ENCODE results near the gene MAG. TPM values are rescaled to one million over a fixed set of nuclear protein-coding genes. Genes with fewer than 3 reads are reported as not detected.

The MAG gene
- polyA plus RNA-seq, 4 donors = 0.07 TPM; not detected in 3

DNA sequence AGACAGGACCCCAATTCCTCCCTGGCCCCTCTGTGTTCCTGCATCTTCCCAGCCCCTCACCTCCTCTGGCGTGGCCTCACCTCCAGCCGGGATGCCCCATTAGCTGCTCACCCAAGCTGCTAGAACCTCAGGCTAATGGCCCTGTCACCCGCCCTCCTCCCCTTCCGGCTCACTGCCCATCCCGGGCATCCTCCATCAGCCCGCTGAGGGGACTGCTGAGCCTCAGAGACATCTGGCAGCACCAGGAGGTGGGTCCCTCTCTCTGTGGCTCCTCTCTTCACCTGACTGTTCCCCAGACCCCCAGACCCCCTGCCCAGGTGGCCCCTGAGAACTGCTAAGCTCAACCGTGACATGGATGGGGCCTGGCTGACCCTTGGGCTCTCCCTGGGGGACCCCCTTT, 58.6 kb downstream of the MAG start:
- H3K27ac ChIP-seq (ENCODE audit: low read depth in 1 of 3, low read length in 2 of 3) = no peak overlapping the region
- H3K9me3 ChIP-seq (ENCODE audit: control insufficient read depth in 2 of 2, insufficient read depth in 1 of 2, low read depth in 1 of 2, low read length in 1 of 2) = no peaks in the 10 kb centered on the region
- FAIRE-seq = no peak
- H3K27me3 ChIP-seq (ENCODE audit: control insufficient read depth in 3 of 3, insufficient read depth in 3 of 3, low read length in 3 of 3) = peaks cover 0 to 8% (median 0%) of the 10 kb centered on the region in 3 donors
- no peak overlapping the region for H3K4me3 ChIP-seq (ENCODE audit: low read depth in 1 of 3, low read length in 3 of 3)
- no peaks in the 10 kb centered on the region for H3K4me1 ChIP-seq (ENCODE audit: control insufficient read depth in 3 of 3, insufficient read depth in 2 of 3, low read depth in 1 of 3, low read length in 2 of 3)
- 77 to 88% (median 82%) methylated on average over 7 of the region's 7 CpGs for WGBS, 3 donors
- H3K36me3 ChIP-seq (ENCODE audit: control insufficient read depth in 3 of 3, insufficient read depth in 2 of 3, low read depth in 1 of 3, low read length in 3 of 3) = no peaks in the 10 kb centered on the region
- DNase-seq = no peak

DNA sequence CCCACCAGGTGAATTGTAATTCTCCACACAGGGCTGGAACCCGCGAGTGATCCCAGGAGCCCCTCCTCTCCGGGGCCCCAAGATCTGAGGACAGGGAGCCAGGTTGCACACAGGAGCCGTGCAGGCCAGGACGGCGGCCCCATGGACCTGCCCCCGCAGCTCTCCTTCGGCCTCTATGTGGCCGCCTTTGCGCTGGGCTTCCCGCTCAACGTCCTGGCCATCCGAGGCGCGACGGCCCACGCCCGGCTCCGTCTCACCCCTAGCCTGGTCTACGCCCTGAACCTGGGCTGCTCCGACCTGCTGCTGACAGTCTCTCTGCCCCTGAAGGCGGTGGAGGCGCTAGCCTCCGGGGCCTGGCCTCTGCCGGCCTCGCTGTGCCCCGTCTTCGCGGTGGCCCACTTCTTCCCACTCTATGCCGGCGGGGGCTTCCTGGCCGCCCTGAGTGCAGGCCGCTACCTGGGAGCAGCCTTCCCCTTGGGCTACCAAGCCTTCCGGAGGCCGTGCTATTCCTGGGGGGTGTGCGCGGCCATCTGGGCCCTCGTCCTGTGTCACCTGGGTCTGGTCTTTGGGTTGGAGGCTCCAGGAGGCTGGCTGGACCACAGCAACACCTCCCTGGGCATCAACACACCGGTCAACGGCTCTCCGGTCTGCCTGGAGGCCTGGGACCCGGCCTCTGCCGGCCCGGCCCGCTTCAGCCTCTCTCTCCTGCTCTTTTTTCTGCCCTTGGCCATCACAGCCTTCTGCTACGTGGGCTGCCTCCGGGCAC, 59.6 kb downstream of the MAG start:
- Histone ChIP-seq H3K4me3 (ENCODE audit: low read depth in 1 of 3, low read length in 3 of 3) (no peak overlapping the region), H3K27ac (ENCODE audit: low read depth in 1 of 3, low read length in 2 of 3) (no peak overlapping the region), H3K36me3 (ENCODE audit: control insufficient read depth in 3 of 3, insufficient read depth in 2 of 3, low read depth in 1 of 3, low read length in 3 of 3) (no peaks in the 10 kb centered on the region), H3K9me3 (ENCODE audit: control insufficient read depth in 2 of 2, insufficient read depth in 1 of 2, low read depth in 1 of 2, low read length in 1 of 2) (no peaks in the 10 kb centered on the region), H3K4me1 (ENCODE audit: control insufficient read depth in 3 of 3, insufficient read depth in 2 of 3, low read depth in 1 of 3, low read length in 2 of 3) (no peaks in the 10 kb centered on the region), H3K27me3 (ENCODE audit: control insufficient read depth in 3 of 3, insufficient read depth in 3 of 3, low read length in 3 of 3) (peaks cover 0 to 4% (median 0%) of the 10 kb centered on the region in 3 donors)
- FAIRE-seq (no peak), DNase-seq (no peak)
- WGBS, 3 donors = 94 to 95% (median 95%) methylated on average over 34 to 47 of the region's 47 CpGs

DNA sequence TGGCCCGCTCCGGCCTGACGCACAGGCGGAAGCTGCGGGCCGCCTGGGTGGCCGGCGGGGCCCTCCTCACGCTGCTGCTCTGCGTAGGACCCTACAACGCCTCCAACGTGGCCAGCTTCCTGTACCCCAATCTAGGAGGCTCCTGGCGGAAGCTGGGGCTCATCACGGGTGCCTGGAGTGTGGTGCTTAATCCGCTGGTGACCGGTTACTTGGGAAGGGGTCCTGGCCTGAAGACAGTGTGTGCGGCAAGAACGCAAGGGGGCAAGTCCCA, 60.2 kb downstream of the MAG start:
- Histone ChIP-seq H3K4me3 (ENCODE audit: low read depth in 1 of 3, low read length in 3 of 3) (no peak overlapping the region), H3K27ac (ENCODE audit: low read depth in 1 of 3, low read length in 2 of 3) (no peak overlapping the region), H3K4me1 (ENCODE audit: control insufficient read depth in 3 of 3, insufficient read depth in 2 of 3, low read depth in 1 of 3, low read length in 2 of 3) (no peaks in the 10 kb centered on the region), H3K9me3 (ENCODE audit: control insufficient read depth in 2 of 2, insufficient read depth in 1 of 2, low read depth in 1 of 2, low read length in 1 of 2) (no peaks in the 10 kb centered on the region), H3K27me3 (ENCODE audit: control insufficient read depth in 3 of 3, insufficient read depth in 3 of 3, low read length in 3 of 3) (peaks cover 0 to 4% (median 0%) of the 10 kb centered on the region in 3 donors), H3K36me3 (ENCODE audit: control insufficient read depth in 3 of 3, insufficient read depth in 2 of 3, low read depth in 1 of 3, low read length in 3 of 3) (no peaks in the 10 kb centered on the region)
- FAIRE-seq = no peak
- no peak for DNase-seq
- 84 to 91% (median 85%) methylated on average over 18 of the region's 18 CpGs for WGBS, 3 donors

DNA sequence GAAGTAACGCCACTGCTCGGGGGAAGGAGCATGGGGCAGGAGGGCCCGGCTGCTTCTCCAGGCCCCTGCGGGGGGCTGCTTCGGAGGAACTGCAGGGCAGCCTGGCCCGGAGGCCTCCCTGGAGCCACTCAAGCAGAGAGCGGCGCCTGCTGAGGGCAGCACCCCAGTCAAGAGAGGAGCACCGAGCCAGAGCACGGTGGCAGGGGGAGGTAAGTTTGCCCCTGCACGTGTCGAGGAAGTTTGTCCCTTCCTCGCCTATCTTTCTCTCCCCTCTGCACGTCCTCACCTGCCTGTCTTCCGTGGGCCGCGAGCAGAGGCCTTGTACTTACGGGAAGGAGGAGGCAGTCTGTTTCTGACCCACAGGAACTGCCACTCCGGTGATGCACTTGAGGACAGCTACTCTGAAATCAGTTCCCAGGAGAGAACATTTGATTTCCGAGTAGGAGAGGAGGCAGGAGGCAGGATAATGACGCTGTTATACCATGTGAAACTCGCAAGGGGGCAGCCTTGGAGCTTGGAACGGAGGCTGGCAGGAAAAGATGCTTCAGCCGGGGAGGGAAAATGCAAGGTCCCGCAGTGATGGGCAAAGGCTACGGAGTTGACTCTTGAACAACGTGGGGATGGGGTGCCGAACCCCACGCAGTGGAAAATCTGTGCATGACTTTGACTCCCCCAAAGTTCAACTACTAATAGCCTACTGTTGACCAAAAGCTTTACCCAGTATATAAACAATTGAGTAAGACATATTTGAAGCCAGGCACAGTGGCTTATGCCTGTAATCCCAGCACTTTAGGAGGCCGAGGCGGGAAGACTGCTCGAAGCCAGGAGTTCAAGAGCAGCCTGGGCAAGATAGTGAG, 60.7 kb downstream of the MAG start:
- DNase-seq (peak; percentile 75 to 88), FAIRE-seq (no peak)
- Histone ChIP-seq H3K36me3 (ENCODE audit: control insufficient read depth in 3 of 3, insufficient read depth in 2 of 3, low read depth in 1 of 3, low read length in 3 of 3) (no peaks in the 10 kb centered on the region), H3K4me3 (ENCODE audit: low read depth in 1 of 3, low read length in 3 of 3) (no peak overlapping the region), H3K27me3 (ENCODE audit: control insufficient read depth in 3 of 3, insufficient read depth in 3 of 3, low read length in 3 of 3) (peaks cover 0 to 4% (median 0%) of the 10 kb centered on the region in 3 donors), H3K27ac (ENCODE audit: low read depth in 1 of 3, low read length in 2 of 3) (no peak overlapping the region), H3K9me3 (ENCODE audit: control insufficient read depth in 2 of 2, insufficient read depth in 1 of 2, low read depth in 1 of 2, low read length in 1 of 2) (no peaks in the 10 kb centered on the region), H3K4me1 (ENCODE audit: control insufficient read depth in 3 of 3, insufficient read depth in 2 of 3, low read depth in 1 of 3, low read length in 2 of 3) (no peaks in the 10 kb centered on the region)
- WGBS, 3 donors = 33 to 37% (median 35%) methylated on average over 31 to 32 of the region's 32 CpGs

DNA sequence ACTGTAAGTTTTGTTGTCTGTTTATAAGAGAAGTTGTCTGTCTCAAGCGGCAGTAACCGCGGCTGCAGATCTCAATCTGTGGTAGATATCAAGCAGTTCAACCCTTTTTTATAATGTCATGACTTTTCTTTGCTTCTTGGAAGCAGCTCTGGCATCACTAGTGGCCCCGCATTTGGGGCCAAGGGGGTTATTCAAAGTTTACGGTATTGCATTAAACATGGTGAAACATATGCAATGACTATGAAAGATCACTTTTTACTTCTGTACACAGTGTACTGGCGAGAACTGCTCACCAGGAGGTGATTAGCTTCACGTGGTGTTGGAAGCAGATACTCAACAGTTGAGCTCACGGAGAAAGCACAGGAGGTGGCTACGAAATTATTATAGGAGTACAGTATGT, 61.7 kb downstream of the MAG start:
- no peaks in the 10 kb centered on the region for H3K36me3 ChIP-seq (ENCODE audit: control insufficient read depth in 3 of 3, insufficient read depth in 2 of 3, low read depth in 1 of 3, low read length in 3 of 3)
- no peaks in the 10 kb centered on the region for H3K9me3 ChIP-seq (ENCODE audit: control insufficient read depth in 2 of 2, insufficient read depth in 1 of 2, low read depth in 1 of 2, low read length in 1 of 2)
- no peak for DNase-seq
- no peaks in the 10 kb centered on the region for H3K27me3 ChIP-seq (ENCODE audit: control insufficient read depth in 3 of 3, insufficient read depth in 3 of 3, low read length in 3 of 3)
- 69 to 73% (median 73%) methylated on average over 9 of the region's 9 CpGs for WGBS, 3 donors
- H3K4me3 ChIP-seq (ENCODE audit: low read depth in 1 of 3, low read length in 3 of 3) = no peak overlapping the region
- no peaks in the 10 kb centered on the region for H3K4me1 ChIP-seq (ENCODE audit: control insufficient read depth in 3 of 3, insufficient read depth in 2 of 3, low read depth in 1 of 3, low read length in 2 of 3)
- FAIRE-seq = no peak
- H3K27ac ChIP-seq (ENCODE audit: low read depth in 1 of 3, low read length in 2 of 3) = no peak overlapping the region

DNA sequence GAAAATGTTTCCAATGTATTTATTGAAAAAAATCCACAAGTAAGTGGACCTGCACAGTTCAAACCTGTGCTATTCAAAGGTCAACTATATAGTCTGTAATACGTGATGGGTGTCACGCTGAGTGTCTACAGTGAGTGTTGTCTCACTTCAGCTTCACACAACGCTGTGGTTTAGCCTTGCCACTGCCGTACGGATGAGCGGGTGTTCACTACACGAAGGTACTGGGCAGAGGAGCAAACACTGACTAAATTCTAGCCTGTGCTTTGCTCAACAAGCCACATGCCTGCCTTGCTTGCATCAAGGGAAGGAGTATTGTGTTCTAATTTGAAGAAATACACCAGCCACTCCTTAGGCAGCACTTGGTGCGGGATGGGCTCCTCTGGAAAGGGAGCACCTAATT, 62.9 kb downstream of the MAG start:
- Histone ChIP-seq H3K9me3 (ENCODE audit: control insufficient read depth in 2 of 2, insufficient read depth in 1 of 2, low read depth in 1 of 2, low read length in 1 of 2) (no peaks in the 10 kb centered on the region), H3K27me3 (ENCODE audit: control insufficient read depth in 3 of 3, insufficient read depth in 3 of 3, low read length in 3 of 3) (no peaks in the 10 kb centered on the region), H3K4me1 (ENCODE audit: control insufficient read depth in 3 of 3, insufficient read depth in 2 of 3, low read depth in 1 of 3, low read length in 2 of 3) (no peaks in the 10 kb centered on the region), H3K27ac (ENCODE audit: low read depth in 1 of 3, low read length in 2 of 3) (no peak overlapping the region), H3K36me3 (ENCODE audit: control insufficient read depth in 3 of 3, insufficient read depth in 2 of 3, low read depth in 1 of 3, low read length in 3 of 3) (no peaks in the 10 kb centered on the region), H3K4me3 (ENCODE audit: low read depth in 1 of 3, low read length in 3 of 3) (no peak overlapping the region)
- WGBS, 3 donors = 76 to 83% (median 79%) methylated on average over 8 of the region's 8 CpGs
- no peak for FAIRE-seq
- no peak for DNase-seq

DNA sequence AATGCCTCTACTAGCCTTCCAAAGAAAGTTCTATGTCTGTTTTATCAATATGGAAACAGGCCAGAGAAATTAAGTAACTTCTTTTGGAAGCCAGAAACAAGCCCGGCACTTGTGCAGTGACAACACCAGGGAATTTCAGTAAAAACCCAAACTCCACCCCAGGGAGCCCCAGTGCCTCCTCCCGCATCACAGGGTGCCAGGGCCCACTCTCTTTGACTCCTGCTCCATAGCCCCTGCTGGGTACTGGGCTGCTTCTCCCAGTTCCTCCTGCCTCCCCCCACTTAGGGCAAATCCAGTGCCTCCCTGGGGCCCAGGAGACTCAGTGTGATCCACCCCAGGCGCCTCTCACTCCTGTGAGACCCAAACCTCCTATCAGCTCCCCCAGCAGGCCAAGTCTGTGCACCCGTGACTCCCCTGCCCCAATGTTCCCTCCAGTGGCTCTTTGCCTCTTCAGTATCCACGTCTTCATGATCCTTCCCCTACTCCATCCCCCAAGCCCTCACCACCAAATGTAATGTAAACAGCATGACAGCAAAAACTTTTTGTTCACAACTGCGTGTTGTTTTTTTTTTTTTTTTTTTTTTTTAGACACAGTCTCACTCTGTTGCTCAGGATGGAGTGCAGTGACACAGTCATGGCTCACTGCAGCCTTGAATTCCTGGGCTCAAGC, 64.0 kb downstream of the MAG start:
- Histone ChIP-seq H3K27ac (ENCODE audit: low read depth in 1 of 3, low read length in 2 of 3) (peak overlapping the region in 1 of 3 donors; percentile 72), H3K4me1 (ENCODE audit: control insufficient read depth in 3 of 3, insufficient read depth in 2 of 3, low read depth in 1 of 3, low read length in 2 of 3) (no peaks in the 10 kb centered on the region), H3K27me3 (ENCODE audit: control insufficient read depth in 3 of 3, insufficient read depth in 3 of 3, low read length in 3 of 3) (no peaks in the 10 kb centered on the region), H3K9me3 (ENCODE audit: control insufficient read depth in 2 of 2, insufficient read depth in 1 of 2, low read depth in 1 of 2, low read length in 1 of 2) (no peaks in the 10 kb centered on the region), H3K4me3 (ENCODE audit: low read depth in 1 of 3, low read length in 3 of 3) (no peak overlapping the region), H3K36me3 (ENCODE audit: control insufficient read depth in 3 of 3, insufficient read depth in 2 of 3, low read depth in 1 of 3, low read length in 3 of 3) (no peaks in the 10 kb centered on the region)
- WGBS, 3 donors = 57 to 67% (median 63%) methylated on average over 6 of the region's 6 CpGs
- FAIRE-seq (no peak), DNase-seq (no peak)

DNA sequence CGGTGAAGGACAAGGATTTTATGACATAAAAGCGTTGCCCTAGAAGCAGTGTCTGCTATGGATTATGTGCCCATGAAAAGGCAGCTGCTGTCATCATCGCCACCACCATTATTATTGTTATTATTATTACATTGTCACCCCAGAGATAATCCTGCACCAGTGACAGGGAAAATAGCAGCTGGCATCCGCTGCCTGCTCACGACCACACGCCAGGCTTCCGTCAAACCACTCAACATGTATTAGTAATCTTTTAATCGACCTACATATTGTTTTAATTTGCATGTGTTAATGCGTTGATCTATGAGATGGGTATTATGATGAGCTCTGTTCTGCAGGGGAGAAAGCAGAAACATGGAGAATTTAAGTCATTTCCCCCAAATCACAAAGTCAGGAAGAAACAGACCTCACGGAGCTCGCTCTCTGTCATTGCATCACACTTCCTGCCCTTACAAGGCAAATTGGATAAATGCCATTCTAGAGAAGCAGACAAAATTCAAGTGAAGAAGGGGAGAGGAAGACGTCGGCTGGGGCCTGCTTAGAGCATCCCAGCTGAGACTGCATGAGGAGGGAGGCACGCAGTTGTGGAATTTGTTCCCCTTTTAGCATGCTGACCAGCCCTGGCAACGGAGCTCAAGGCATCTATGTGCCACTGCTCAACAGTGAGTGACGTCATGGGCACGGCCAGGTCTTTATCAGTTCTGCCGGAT, 66.1 kb downstream of the MAG start, which contains the start of gene FFAR3:
TSS of gene FFAR3 (plus strand) at position 594 of the 707 bp plus-strand sequence. CDS start 431 bp downstream, outside the sequence.
- Histone ChIP-seq H3K36me3 (ENCODE audit: control insufficient read depth in 3 of 3, insufficient read depth in 2 of 3, low read depth in 1 of 3, low read length in 3 of 3) (no peaks in the 10 kb centered on the region), H3K4me1 (ENCODE audit: control insufficient read depth in 3 of 3, insufficient read depth in 2 of 3, low read depth in 1 of 3, low read length in 2 of 3) (no peaks in the 10 kb centered on the region), H3K4me3 (ENCODE audit: low read depth in 1 of 3, low read length in 3 of 3) (no peak within 1 kb of the TSS), H3K9me3 (ENCODE audit: control insufficient read depth in 2 of 2, insufficient read depth in 1 of 2, low read depth in 1 of 2, low read length in 1 of 2) (no peaks in the 10 kb centered on the region), H3K27ac (ENCODE audit: low read depth in 1 of 3, low read length in 2 of 3) (no peak within 1 kb of the TSS), H3K27me3 (ENCODE audit: control insufficient read depth in 3 of 3, insufficient read depth in 3 of 3, low read length in 3 of 3) (no peaks in the 10 kb centered on the region)
- FAIRE-seq (no peak), DNase-seq (no peak)
- 53 to 65% (median 62%) methylated on average over 18 of the region's 18 CpGs for WGBS, 3 donors
